DMS153 (cell line): ENCODE results near the gene DAPK1.

Experiments
- DNase-seq: peaks from one replicate; lab custom pipeline; 2025; lab: John Stamatoyannopoulos, UW

The DAPK1 gene

GRCh38 chr9:87497604-87498045 lies at the start of gene DAPK1:
Gene DAPK1, plus strand, starts transcription at chr9:87497867. Its CDS starts 1,211 bp downstream, at chr9:87499078.
- DNase-seq: no peak

- DNase-seq: no peak
Measured at GRCh38 chr9:87451149-87451548, 46.5 kb upstream of the DAPK1 start.

- DNase-seq: no peak
Measured at GRCh38 chr9:87455407-87455806, 42.3 kb upstream of the DAPK1 start.

- DNase-seq: no peak
Measured at GRCh38 chr9:87461256-87461655, 36.4 kb upstream of the DAPK1 start.

GRCh38 chr9:87464110-87464991 lies 33.3 kb upstream of the DAPK1 start:
- DNase-seq: no peak

- no peak for DNase-seq
Measured at GRCh38 chr9:87464992-87465378, 32.7 kb upstream of the DAPK1 start.

- no peak for DNase-seq
Measured at GRCh38 chr9:87465816-87466215, 31.9 kb upstream of the DAPK1 start.

- no peak for DNase-seq
Measured at GRCh38 chr9:87467187-87467586, 30.5 kb upstream of the DAPK1 start.

GRCh38 chr9:87469793-87470465 lies 27.7 kb upstream of the DAPK1 start:
- no peak for DNase-seq

- no peak for DNase-seq
Measured at GRCh38 chr9:87471746-87472145, 25.9 kb upstream of the DAPK1 start.

- no peak for DNase-seq
Measured at GRCh38 chr9:87475463-87475862, 22.2 kb upstream of the DAPK1 start.

- no peak for DNase-seq
Measured at GRCh38 chr9:87478226-87478992, 19.3 kb upstream of the DAPK1 start.

GRCh38 chr9:87479801-87480201 lies 17.9 kb upstream of the DAPK1 start:
- no peak for DNase-seq

- no peak for DNase-seq
Measured at GRCh38 chr9:87481890-87482855, 15.5 kb upstream of the DAPK1 start.

- no peak for DNase-seq
Measured at GRCh38 chr9:87490225-87490624, 7.4 kb upstream of the DAPK1 start.

GRCh38 chr9:87490907-87491306 lies 6.8 kb upstream of the DAPK1 start:
- DNase-seq: no peak

- no peak for DNase-seq
Measured at GRCh38 chr9:87491523-87491922, 6.1 kb upstream of the DAPK1 start.

- no peak for DNase-seq
Measured at GRCh38 chr9:87492642-87493041, 5.0 kb upstream of the DAPK1 start.

- peak; percentile 31 for DNase-seq
Measured at GRCh38 chr9:87494970-87495471, 2.6 kb upstream of the DAPK1 start.

- DNase-seq: no peak
Measured at GRCh38 chr9:87497080-87497603, 525 bp upstream of the DAPK1 start.
